ENCODE data around the gene APLP2.

GRCh38 chr11:130040281-130040940 is 29.3 kb upstream of the APLP2 start:
- TF ChIP-seq CTCF (conservative IDR thresholded peaks at IDR 0.05; ENCODE audit: low read depth, low read length) (no peak), EZH2 (IDR thresholded peaks at IDR 0.05; ENCODE audit: low read length, unreplicated experiment) (no peak)
